Activated CD4-positive, alpha-beta T cell treated with anti-CD3 and anti-CD28 coated beads, Interleukin-2, amount 10 ng/mL, durations not matched to agents 7 days and 5 days (primary cell): ENCODE measurements around the gene AKR1B1. TPM values are rescaled to one million over a fixed set of nuclear protein-coding genes. Genes with fewer than 3 reads are reported as not detected.
A peak's percentile ranks its signal among the peaks of the same experiment; 100 is the strongest.

Experiments used
- CTCF ChIA-PET: fragments of 350-600 bp; sonication (Branson Sonifier 250); formaldehyde crosslinking; loops from one replicate; lab custom pipeline; 2021; ENCODE audit warnings: antibody characterized with exemption; lab: Charles Lee
- POLR2A ChIA-PET: fragments of 350-600 bp; sonication (Branson Sonifier 250); formaldehyde crosslinking; loops from one replicate; lab custom pipeline; 2021; ENCODE audit warnings: antibody characterized with exemption; lab: Charles Lee
- DNase-seq: peaks from one replicate; pipeline ENCODE4 v3.0.0-alpha.2; 2020
- H3K27ac Mint-ChIP-seq: one replicate; pipeline ENCODE4 v1.8.0; 2021; ENCODE audit warnings: mild to moderate bottlenecking, moderate library complexity, mixed read lengths
- H3K27me3 Mint-ChIP-seq: one replicate; pipeline ENCODE4 v1.8.0; 2021; ENCODE audit warnings: mixed read lengths
- H3K36me3 Mint-ChIP-seq: one replicate; pipeline ENCODE4 v1.8.0; 2021; ENCODE audit warnings: low read depth, mixed read lengths
- H3K4me1 Mint-ChIP-seq: one replicate; pipeline ENCODE4 v1.8.0; 2021; ENCODE audit warnings: mixed read lengths
- H3K4me3 Mint-ChIP-seq: one replicate; pipeline ENCODE4 v1.8.0; 2021; ENCODE audit warnings: mild to moderate bottlenecking, moderate library complexity, mixed read lengths
- H3K9me3 Mint-ChIP-seq: one replicate; pipeline ENCODE4 v1.8.0; 2021; ENCODE audit warnings: mixed read lengths
- total RNA-seq, 2 experiments: library from RNA; stranded (reverse); gene quantifications; one replicate each; pipeline ENCODE4 v1.2.3, GENCODE V29; 2021

AKR1B1 gene
- total RNA-seq, 2 experiments from 2014 or later, result 98.1 to 106 TPM

GRCh38 chr7:134463751-134464150 is 4.9 kb upstream of the AKR1B1 start:
- H3K4me3 Mint-ChIP-seq, result no peak overlapping the region
- peaks cover 6% of the 10 kb centered on the region for H3K36me3 Mint-ChIP-seq
- no peak for DNase-seq
- no peak overlapping the region for H3K27ac Mint-ChIP-seq
- peaks cover 17% of the 10 kb centered on the region for H3K9me3 Mint-ChIP-seq
- ChIA-PET CTCF (interaction anchor here (0.8 to 1.0 kb wide), 2 partner anchors 11 to 31 kb away, joined by 3 to 4 read pairs; no protein-coding TSS in a partner anchor), POLR2A (no interaction called here)
- H3K27me3 Mint-ChIP-seq, result no peaks in the 10 kb centered on the region
- H3K4me1 Mint-ChIP-seq, result peaks cover 13% of the 10 kb centered on the region

DNA sequence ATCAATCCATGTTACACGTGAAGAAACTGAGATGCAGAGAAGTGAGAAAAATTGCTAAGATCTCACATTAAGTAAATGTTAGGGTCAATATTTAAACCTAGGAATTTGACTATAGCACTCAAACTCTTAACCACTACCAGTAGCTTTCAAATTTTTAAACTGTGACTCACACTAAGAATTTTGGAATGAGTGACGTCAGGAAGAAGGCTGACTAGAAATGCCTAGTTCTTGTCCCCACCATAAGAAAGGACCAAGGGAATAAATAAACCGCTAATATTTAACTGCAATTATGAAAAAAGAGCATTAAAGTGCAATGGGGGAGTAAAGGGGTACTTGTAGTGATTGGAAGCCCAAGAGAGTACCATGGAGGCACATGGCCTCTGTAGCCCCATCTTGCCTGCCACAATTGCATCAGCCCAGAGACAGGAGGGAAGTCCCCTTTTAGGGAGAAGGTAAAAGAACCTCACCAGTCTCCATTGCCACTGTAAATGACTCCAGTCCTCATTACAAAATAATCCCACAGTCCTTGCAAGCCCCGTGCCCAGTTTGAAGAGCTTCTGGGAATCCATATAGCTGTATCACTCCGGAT is 3.5 kb upstream of the AKR1B1 start:
- Mint-ChIP-seq H3K36me3 (peaks cover 8% of the 10 kb centered on the region), H3K4me1 (peaks cover 22% of the 10 kb centered on the region), H3K27me3 (no peaks in the 10 kb centered on the region), H3K27ac (no peak overlapping the region), H3K4me3 (no peak overlapping the region), H3K9me3 (peaks cover 17% of the 10 kb centered on the region)
- no peak for DNase-seq
- POLR2A ChIA-PET, result no interaction called here
- CTCF ChIA-PET, result no interaction called here

DNA sequence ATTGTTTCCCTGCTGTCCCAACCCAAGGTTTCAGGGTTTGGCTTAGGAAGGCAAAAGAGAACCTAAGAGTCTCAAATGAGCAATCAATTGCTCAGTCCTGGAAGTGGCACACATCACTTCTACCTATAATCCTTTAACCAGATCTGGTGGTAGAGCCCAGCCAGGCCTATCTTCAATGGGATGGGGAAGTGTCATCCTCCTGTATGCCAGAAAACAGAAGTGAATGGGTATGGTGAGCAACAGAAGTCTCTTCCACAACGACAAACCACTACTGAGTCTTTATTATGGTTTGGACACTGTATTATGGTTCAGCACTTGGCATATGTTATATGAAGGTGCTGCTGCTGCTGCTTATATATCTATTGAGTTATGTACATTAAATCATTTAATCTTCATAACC is 3.0 kb upstream of the AKR1B1 start:
- no peak for DNase-seq
- CTCF ChIA-PET, result interaction anchor here (1.4 kb wide), 1 partner anchor 29 kb away, joined by 5 read pairs; no protein-coding TSS in a partner anchor
- POLR2A ChIA-PET, result no interaction called here

DNA sequence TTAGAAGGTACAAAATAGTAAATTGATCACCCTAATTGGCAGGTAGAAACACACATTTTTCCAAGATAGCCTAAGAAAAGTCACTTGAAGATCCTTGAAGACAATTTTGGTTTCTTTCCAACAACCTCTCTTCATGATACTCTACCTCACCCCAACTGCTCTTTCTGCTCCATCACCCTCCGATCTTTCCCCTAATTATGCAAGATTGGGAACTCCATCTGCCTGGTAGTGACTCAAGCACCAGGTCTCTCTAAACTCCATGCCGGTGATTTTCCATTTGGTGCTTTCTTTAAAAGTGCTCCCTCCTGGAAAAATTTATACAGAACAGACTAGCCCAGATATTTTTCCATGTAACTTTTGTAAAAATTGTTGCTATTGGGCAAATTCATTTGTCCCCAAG is 1.1 kb upstream of the AKR1B1 start:
- Mint-ChIP-seq H3K36me3 (peaks cover 22% of the 10 kb centered on the region), H3K4me3 (peak overlapping the region; percentile 80), H3K27ac (no peak overlapping the region), H3K9me3 (peaks cover 8% of the 10 kb centered on the region), H3K27me3 (no peaks in the 10 kb centered on the region), H3K4me1 (peaks cover 38% of the 10 kb centered on the region)
- CTCF ChIA-PET, result interaction anchor here (1.3 to 2.5 kb wide), 3 partner anchors 10 to 18 kb away, joined by 3 to 6 read pairs (median 5); no protein-coding TSS in a partner anchor
- POLR2A ChIA-PET, result no interaction called here
- no peak for DNase-seq

More for the DNA sequence above, 3.0 kb upstream of the AKR1B1 start:
- H3K4me1 Mint-ChIP-seq, result peaks cover 27% of the 10 kb centered on the region
- no peak overlapping the region for H3K27ac Mint-ChIP-seq
- H3K27me3 Mint-ChIP-seq, result no peaks in the 10 kb centered on the region
- no peak overlapping the region for H3K4me3 Mint-ChIP-seq
- H3K9me3 Mint-ChIP-seq, result peaks cover 16% of the 10 kb centered on the region
- H3K36me3 Mint-ChIP-seq, result peaks cover 13% of the 10 kb centered on the region

- CTCF ChIA-PET, result interaction anchor here (1.2 to 2.7 kb wide), 7 partner anchors 8 to 90 kb away, joined by 3 to 16 read pairs (median 5); partner anchors contain the start of gene AKR1B15
- H3K27me3 Mint-ChIP-seq, result no peaks in the 10 kb centered on the region
Observed at GRCh38 chr7:134458341-134458805, 527 bp downstream of the AKR1B1 start.

GRCh38 chr7:134457210-134457609 is 1.7 kb downstream of the AKR1B1 start:
- ChIA-PET CTCF (interaction anchor here (0.6 to 2.7 kb wide), 6 partner anchors 9 to 1225 kb away, joined by 3 to 16 read pairs (median 6); no protein-coding TSS in a partner anchor), POLR2A (no interaction called here)
- no peak for DNase-seq
- peaks cover 25% of the 10 kb centered on the region for H3K36me3 Mint-ChIP-seq
- H3K27ac Mint-ChIP-seq, result peak overlapping the region; percentile 33
- H3K4me1 Mint-ChIP-seq, result peaks cover 62% of the 10 kb centered on the region
- no peaks in the 10 kb centered on the region for H3K9me3 Mint-ChIP-seq
- H3K27me3 Mint-ChIP-seq, result no peaks in the 10 kb centered on the region
- peak overlapping the region; percentile 80 for H3K4me3 Mint-ChIP-seq

More at GRCh38 chr7:134458341-134458805, 527 bp downstream of the AKR1B1 start:
- Mint-ChIP-seq H3K9me3 (no peaks in the 10 kb centered on the region), H3K36me3 (peaks cover 24% of the 10 kb centered on the region), H3K27ac (peak overlapping the region; percentile 86), H3K4me1 (peaks cover 54% of the 10 kb centered on the region), H3K4me3 (peak overlapping the region; percentile 80)
- DNase-seq, result peak; percentile 46
- POLR2A ChIA-PET, result no interaction called here

DNA sequence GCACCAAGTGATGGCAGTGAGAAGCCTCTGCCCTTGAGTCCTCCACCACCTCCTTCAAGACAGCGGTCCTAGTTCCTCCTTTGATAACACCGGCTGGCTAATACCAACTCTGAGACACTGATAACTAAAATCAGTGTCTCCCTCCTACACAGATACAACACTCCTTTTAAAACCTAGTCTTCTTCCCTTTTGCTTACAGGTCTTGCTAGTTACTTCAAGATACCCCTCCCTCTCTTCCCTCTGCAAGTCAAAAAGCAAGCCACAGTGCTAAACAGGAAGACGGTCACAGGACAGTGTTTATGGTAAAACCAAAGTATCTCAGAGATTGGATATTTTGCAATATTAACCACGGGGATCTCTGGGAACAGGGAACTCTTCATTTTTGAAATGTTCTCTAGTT is 4.6 kb downstream of the AKR1B1 start:
- POLR2A ChIA-PET, result no interaction called here

GRCh38 chr7:134453518-134453917 is 5.4 kb downstream of the AKR1B1 start:
- H3K27me3 Mint-ChIP-seq, result no peaks in the 10 kb centered on the region
- DNase-seq, result no peak
- H3K36me3 Mint-ChIP-seq, result peaks cover 41% of the 10 kb centered on the region
- CTCF ChIA-PET, result interaction anchor here (2.0 kb wide), 1 partner anchor 21 kb away, joined by 9 read pairs; no protein-coding TSS in a partner anchor
- no peak overlapping the region for H3K4me3 Mint-ChIP-seq
- peaks cover 50% of the 10 kb centered on the region for H3K4me1 Mint-ChIP-seq
- H3K27ac Mint-ChIP-seq, result no peak overlapping the region
- POLR2A ChIA-PET, result no interaction called here
- H3K9me3 Mint-ChIP-seq, result no peaks in the 10 kb centered on the region

More for the DNA sequence above, 4.6 kb downstream of the AKR1B1 start:
- CTCF ChIA-PET, result interaction anchor here (1.3 to 2.0 kb wide), 2 partner anchors 8 to 21 kb away, joined by 3 to 9 read pairs; no protein-coding TSS in a partner anchor
- Mint-ChIP-seq H3K9me3 (no peaks in the 10 kb centered on the region), H3K36me3 (peaks cover 34% of the 10 kb centered on the region), H3K27me3 (no peaks in the 10 kb centered on the region), H3K4me3 (peak overlapping the region; percentile 32), H3K4me1 (peaks cover 52% of the 10 kb centered on the region), H3K27ac (peak overlapping the region; percentile 74)
- DNase-seq, result peak; percentile 19

DNA sequence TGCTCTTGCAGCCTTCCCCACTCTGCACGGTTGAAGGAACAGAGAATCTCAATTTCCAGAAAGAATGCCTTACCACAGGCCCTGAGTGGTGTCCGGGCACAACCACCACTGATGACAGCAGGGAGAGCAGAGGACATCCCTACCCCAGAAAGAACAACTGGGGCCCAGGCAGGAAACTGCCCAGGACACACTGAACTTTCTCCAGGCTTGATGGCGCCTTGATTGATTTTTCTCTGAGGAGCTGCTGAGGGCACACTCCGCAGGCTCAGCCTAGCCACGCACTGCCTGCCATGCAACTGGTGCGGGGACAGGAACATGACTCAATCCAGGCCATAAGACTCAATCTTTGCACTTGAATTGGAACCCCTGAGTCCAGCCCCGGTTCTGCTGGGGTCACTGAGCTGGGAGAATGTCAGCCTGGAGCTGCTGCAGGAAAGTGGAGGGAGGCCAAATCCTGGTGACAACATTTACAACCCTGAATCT is 5.9 kb downstream of the AKR1B1 start:
- CTCF ChIA-PET, result interaction anchor here (2.0 kb wide), 1 partner anchor 20 kb away, joined by 9 read pairs; no protein-coding TSS in a partner anchor
- DNase-seq, result no peak
- H3K36me3 Mint-ChIP-seq, result peaks cover 45% of the 10 kb centered on the region
- H3K4me1 Mint-ChIP-seq, result peaks cover 47% of the 10 kb centered on the region
- POLR2A ChIA-PET, result no interaction called here
- no peaks in the 10 kb centered on the region for H3K9me3 Mint-ChIP-seq
- no peaks in the 10 kb centered on the region for H3K27me3 Mint-ChIP-seq
- no peak overlapping the region for H3K4me3 Mint-ChIP-seq
- no peak overlapping the region for H3K27ac Mint-ChIP-seq

DNA sequence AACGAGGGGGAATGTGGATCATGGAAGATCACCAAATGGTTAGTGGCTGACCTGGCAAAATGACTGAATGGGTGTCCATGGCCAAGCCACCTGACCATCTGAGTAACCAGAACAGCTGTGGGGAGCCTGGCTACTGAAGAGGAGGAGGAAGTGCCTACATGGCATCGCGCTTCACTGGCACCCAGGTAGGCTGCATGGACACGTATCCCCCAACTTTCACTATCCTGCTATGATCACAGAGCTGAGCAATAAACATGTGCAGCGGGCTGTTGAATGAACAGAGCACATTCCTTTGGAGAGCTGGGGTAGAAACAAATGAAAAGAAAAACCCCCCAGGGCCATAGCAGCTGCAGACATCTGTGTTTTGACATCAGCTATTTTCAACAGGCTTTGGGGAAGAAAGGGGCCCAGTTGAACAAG is 6.5 kb downstream of the AKR1B1 start:
- Mint-ChIP-seq H3K27ac (peak overlapping the region; percentile 74), H3K9me3 (no peaks in the 10 kb centered on the region), H3K4me3 (no peak overlapping the region), H3K4me1 (peaks cover 41% of the 10 kb centered on the region), H3K36me3 (peaks cover 45% of the 10 kb centered on the region), H3K27me3 (no peaks in the 10 kb centered on the region)
- ChIA-PET POLR2A (no interaction called here), CTCF (interaction anchor here (2.0 kb wide), 1 partner anchor 20 kb away, joined by 9 read pairs; no protein-coding TSS in a partner anchor)
- no peak for DNase-seq

- Mint-ChIP-seq H3K4me1 (peaks cover 36% of the 10 kb centered on the region), H3K9me3 (no peaks in the 10 kb centered on the region), H3K27me3 (no peaks in the 10 kb centered on the region), H3K36me3 (peaks cover 48% of the 10 kb centered on the region), H3K4me3 (no peak overlapping the region), H3K27ac (no peak overlapping the region)
- CTCF ChIA-PET, result no interaction called here
- no peak for DNase-seq
- POLR2A ChIA-PET, result no interaction called here
Observed at GRCh38 chr7:134451656-134452055, 7.2 kb downstream of the AKR1B1 start.

DNA sequence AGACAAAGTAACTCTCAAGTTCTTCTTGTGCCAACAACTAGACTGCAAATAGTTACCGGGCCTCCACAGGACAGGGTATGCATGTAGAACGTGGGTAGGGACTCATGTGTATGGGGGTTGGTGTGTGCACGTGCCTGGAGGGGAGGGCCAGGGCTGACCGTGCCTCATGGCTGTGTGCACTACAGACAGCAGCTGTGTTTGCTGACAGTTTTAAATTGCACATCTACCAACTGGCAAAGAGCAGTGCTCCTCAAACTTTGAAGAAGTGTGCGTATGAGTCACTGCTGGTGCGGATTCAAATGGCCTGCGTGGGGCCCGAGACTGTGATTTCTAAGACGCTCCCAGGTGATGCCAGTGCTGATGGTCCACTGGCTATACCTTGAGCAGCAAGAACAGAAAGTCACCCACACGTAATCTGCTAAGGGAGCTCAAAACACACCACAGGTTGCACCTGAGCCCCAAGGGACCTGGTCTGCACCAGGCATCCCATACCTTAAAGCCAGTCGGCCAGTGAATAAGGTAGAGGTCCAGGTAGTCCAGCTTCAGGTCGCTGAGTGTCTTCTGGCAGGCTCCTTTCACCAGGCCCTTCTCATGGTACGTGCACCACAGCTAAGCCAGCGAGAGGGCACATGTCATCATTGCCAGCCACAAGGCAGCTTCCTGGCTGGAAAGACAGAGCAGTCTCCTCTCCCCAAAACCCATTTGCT is 8.5 kb downstream of the AKR1B1 start:
- ChIA-PET CTCF (interaction anchor here (0.9 to 1.0 kb wide), 2 partner anchors 9 to 18 kb away, joined by 5 read pairs; partner anchors contain the start of gene AKR1B1), POLR2A (no interaction called here)
- Mint-ChIP-seq H3K27me3 (no peaks in the 10 kb centered on the region), H3K9me3 (no peaks in the 10 kb centered on the region), H3K27ac (no peak overlapping the region), H3K4me1 (peaks cover 30% of the 10 kb centered on the region), H3K36me3 (peaks cover 46% of the 10 kb centered on the region), H3K4me3 (no peak overlapping the region)
- DNase-seq, result no peak
